ENCODE measurements around the gene F10. TPM values are rescaled to one million over a fixed set of nuclear protein-coding genes. Genes with fewer than 3 reads are reported as not detected.

The F10 gene
- total RNA-seq, 1 experiment from 2014 or later: not detected

GRCh38 chr13:113120300-113121182 lies 2.1 kb upstream of the F10 start:
- H3K4me1 ChIP-seq (ENCODE audit: low read length): no peaks in the 10 kb centered on the region
- no peaks in the 10 kb centered on the region; the same call in 1 of the 2 replicates for H4K20me1 ChIP-seq (ENCODE audit: insufficient read depth, low read depth, low read length)
- no peaks in the 10 kb centered on the region for H3K79me2 ChIP-seq (ENCODE audit: low read length)
- no peaks in the 10 kb centered on the region for H3K9me3 ChIP-seq (ENCODE audit: low read length)
- H3K9me2 ChIP-seq (replicated peaks; ENCODE audit: insufficient read depth, low read length): no peaks in the 10 kb centered on the region
- H3K27me3 ChIP-seq (ENCODE audit: low read length): no peaks in the 10 kb centered on the region
- H2AFZ ChIP-seq (ENCODE audit: low read length): no peak overlapping the region
- no peak overlapping the region for H3K4me3 ChIP-seq (ENCODE audit: low read length)
- no peak overlapping the region for H3K9ac ChIP-seq (ENCODE audit: low read length)
- no peak for DNase-seq
- H3K27ac ChIP-seq (ENCODE audit: low read length): no peak overlapping the region
- no peak overlapping the region for H3K4me2 ChIP-seq (ENCODE audit: low read depth, low read length, poor library complexity, severe bottlenecking)
- H3K36me3 ChIP-seq (ENCODE audit: insufficient read depth, low read length): no peaks in the 10 kb centered on the region

GRCh38 chr13:113121183-113121927 lies 1.2 kb upstream of the F10 start:
- H2AFZ ChIP-seq (ENCODE audit: low read length): no peak overlapping the region
- no peaks in the 10 kb centered on the region for H3K9me3 ChIP-seq (ENCODE audit: low read length)
- no peak for DNase-seq
- H3K27ac ChIP-seq (ENCODE audit: low read length): no peak overlapping the region
- no peak overlapping the region for H3K4me2 ChIP-seq (ENCODE audit: low read depth, low read length, poor library complexity, severe bottlenecking)
- no peaks in the 10 kb centered on the region for H3K36me3 ChIP-seq (ENCODE audit: insufficient read depth, low read length)
- H3K4me3 ChIP-seq (ENCODE audit: low read length): no peak overlapping the region
- no peaks in the 10 kb centered on the region for H3K79me2 ChIP-seq (ENCODE audit: low read length)
- H3K27me3 ChIP-seq (ENCODE audit: low read length): no peaks in the 10 kb centered on the region
- H3K4me1 ChIP-seq (ENCODE audit: low read length): no peaks in the 10 kb centered on the region
- no peak overlapping the region for H3K9ac ChIP-seq (ENCODE audit: low read length)
- no peaks in the 10 kb centered on the region for H3K9me2 ChIP-seq (replicated peaks; ENCODE audit: insufficient read depth, low read length)
- no peaks in the 10 kb centered on the region; the same call in 1 of the 2 replicates for H4K20me1 ChIP-seq (ENCODE audit: insufficient read depth, low read depth, low read length)

- DNase-seq: no peak
- no peak overlapping the region for H2AFZ ChIP-seq (ENCODE audit: low read length)
- no peaks in the 10 kb centered on the region for H3K9me3 ChIP-seq (ENCODE audit: low read length)
- H3K4me2 ChIP-seq (ENCODE audit: low read depth, low read length, poor library complexity, severe bottlenecking): no peak overlapping the region
- H3K27me3 ChIP-seq (ENCODE audit: low read length): no peaks in the 10 kb centered on the region
- H3K36me3 ChIP-seq (ENCODE audit: insufficient read depth, low read length): no peaks in the 10 kb centered on the region
- no peaks in the 10 kb centered on the region for H3K4me1 ChIP-seq (ENCODE audit: low read length)
- no peak overlapping the region for H3K27ac ChIP-seq (ENCODE audit: low read length)
- no peaks in the 10 kb centered on the region for H3K79me2 ChIP-seq (ENCODE audit: low read length)
- no peaks in the 10 kb centered on the region for H3K9me2 ChIP-seq (replicated peaks; ENCODE audit: insufficient read depth, low read length)
- no peak overlapping the region for H3K4me3 ChIP-seq (ENCODE audit: low read length)
- H4K20me1 ChIP-seq (ENCODE audit: insufficient read depth, low read depth, low read length): no peaks in the 10 kb centered on the region; the same call in 1 of the 2 replicates
- H3K9ac ChIP-seq (ENCODE audit: low read length): no peak overlapping the region
These were observed 599 bp upstream of the F10 start for GRCh38 chr13:113121928-113122471.

GRCh38 chr13:113123226-113124201 lies 915 bp downstream of the F10 start:
- Histone ChIP-seq H3K9me3 (ENCODE audit: low read length) (no peaks in the 10 kb centered on the region), H3K36me3 (ENCODE audit: insufficient read depth, low read length) (no peaks in the 10 kb centered on the region), H3K4me3 (ENCODE audit: low read length) (no peak overlapping the region), H3K27ac (ENCODE audit: low read length) (no peak overlapping the region), H4K20me1 (ENCODE audit: insufficient read depth, low read depth, low read length) (no peaks in the 10 kb centered on the region; the same call in 1 of the 2 replicates), H3K4me2 (ENCODE audit: low read depth, low read length, poor library complexity, severe bottlenecking) (no peak overlapping the region), H3K4me1 (ENCODE audit: low read length) (no peaks in the 10 kb centered on the region), H3K9me2 (replicated peaks; ENCODE audit: insufficient read depth, low read length) (no peaks in the 10 kb centered on the region), H3K27me3 (ENCODE audit: low read length) (no peaks in the 10 kb centered on the region), H3K79me2 (ENCODE audit: low read length) (no peaks in the 10 kb centered on the region), H2AFZ (ENCODE audit: low read length) (no peak overlapping the region), H3K9ac (ENCODE audit: low read length) (no peak overlapping the region)
- peak; percentile 61 for DNase-seq

GRCh38 chr13:113124211-113124970 lies 1.8 kb downstream of the F10 start:
- H3K4me3 ChIP-seq (ENCODE audit: low read length): no peak overlapping the region
- H3K27me3 ChIP-seq (ENCODE audit: low read length): no peaks in the 10 kb centered on the region
- no peaks in the 10 kb centered on the region for H3K79me2 ChIP-seq (ENCODE audit: low read length)
- H3K9me2 ChIP-seq (replicated peaks; ENCODE audit: insufficient read depth, low read length): no peaks in the 10 kb centered on the region
- H3K9me3 ChIP-seq (ENCODE audit: low read length): no peaks in the 10 kb centered on the region
- H3K36me3 ChIP-seq (ENCODE audit: insufficient read depth, low read length): no peaks in the 10 kb centered on the region
- H2AFZ ChIP-seq (ENCODE audit: low read length): no peak overlapping the region
- H3K4me1 ChIP-seq (ENCODE audit: low read length): no peaks in the 10 kb centered on the region
- no peak for DNase-seq
- H3K9ac ChIP-seq (ENCODE audit: low read length): no peak overlapping the region
- H3K27ac ChIP-seq (ENCODE audit: low read length): no peak overlapping the region
- no peaks in the 10 kb centered on the region; the same call in 1 of the 2 replicates for H4K20me1 ChIP-seq (ENCODE audit: insufficient read depth, low read depth, low read length)
- no peak overlapping the region for H3K4me2 ChIP-seq (ENCODE audit: low read depth, low read length, poor library complexity, severe bottlenecking)

GRCh38 chr13:113125506-113126264 lies 3.1 kb downstream of the F10 start:
- Histone ChIP-seq H3K27me3 (ENCODE audit: low read length) (no peaks in the 10 kb centered on the region), H3K79me2 (ENCODE audit: low read length) (no peaks in the 10 kb centered on the region), H3K27ac (ENCODE audit: low read length) (no peak overlapping the region), H3K9me3 (ENCODE audit: low read length) (no peaks in the 10 kb centered on the region), H3K4me3 (ENCODE audit: low read length) (no peak overlapping the region), H3K9me2 (replicated peaks; ENCODE audit: insufficient read depth, low read length) (no peaks in the 10 kb centered on the region), H4K20me1 (ENCODE audit: insufficient read depth, low read depth, low read length) (no peaks in the 10 kb centered on the region), H3K4me1 (ENCODE audit: low read length) (no peaks in the 10 kb centered on the region), H3K36me3 (ENCODE audit: insufficient read depth, low read length) (no peaks in the 10 kb centered on the region), H3K4me2 (ENCODE audit: low read depth, low read length, poor library complexity, severe bottlenecking) (no peak overlapping the region), H3K9ac (ENCODE audit: low read length) (no peak overlapping the region), H2AFZ (ENCODE audit: low read length) (no peak overlapping the region)
- DNase-seq: no peak
